GM13976 (cell line): Measurements from ENCODE around the gene DOCK11.

Source experiments
- DNase-seq: peaks from one replicate; pipeline ENCODE4 v3.0.0; 2012; ENCODE audit warnings: low spot score
- in situ Hi-C: fragments of 300-500 bp; cut with MboI; formaldehyde crosslinking; loops from one replicate; pipeline ENCODE4 v1.12.0; 2022; ENCODE audit warnings: low sequenced_read_pairs, mixed read lengths, inconsistent platforms; ENCODE audit not compliant: unreplicated experiment
- TF ChIP-seq, protein P1 (sequence below): IDR thresholded peaks from 2 replicates; pipeline ENCODE4 v1.5.1; 2012; ENCODE audit warnings: borderline replicate concordance, mild to moderate bottlenecking; ENCODE audit not compliant: insufficient read depth; ENCODE audit errors: extremely low read depth, missing control alignments, control extremely low read depth

Gene DOCK11

GRCh38 chrX:118493653-118494297, 1.8 kb upstream of the DOCK11 start:
- TF ChIP-seq, protein P1, sequence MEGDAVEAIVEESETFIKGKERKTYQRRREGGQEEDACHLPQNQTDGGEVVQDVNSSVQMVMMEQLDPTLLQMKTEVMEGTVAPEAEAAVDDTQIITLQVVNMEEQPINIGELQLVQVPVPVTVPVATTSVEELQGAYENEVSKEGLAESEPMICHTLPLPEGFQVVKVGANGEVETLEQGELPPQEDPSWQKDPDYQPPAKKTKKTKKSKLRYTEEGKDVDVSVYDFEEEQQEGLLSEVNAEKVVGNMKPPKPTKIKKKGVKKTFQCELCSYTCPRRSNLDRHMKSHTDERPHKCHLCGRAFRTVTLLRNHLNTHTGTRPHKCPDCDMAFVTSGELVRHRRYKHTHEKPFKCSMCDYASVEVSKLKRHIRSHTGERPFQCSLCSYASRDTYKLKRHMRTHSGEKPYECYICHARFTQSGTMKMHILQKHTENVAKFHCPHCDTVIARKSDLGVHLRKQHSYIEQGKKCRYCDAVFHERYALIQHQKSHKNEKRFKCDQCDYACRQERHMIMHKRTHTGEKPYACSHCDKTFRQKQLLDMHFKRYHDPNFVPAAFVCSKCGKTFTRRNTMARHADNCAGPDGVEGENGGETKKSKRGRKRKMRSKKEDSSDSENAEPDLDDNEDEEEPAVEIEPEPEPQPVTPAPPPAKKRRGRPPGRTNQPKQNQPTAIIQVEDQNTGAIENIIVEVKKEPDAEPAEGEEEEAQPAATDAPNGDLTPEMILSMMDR, result no peak
- DNase-seq, result no peak
- in situ Hi-C loops, result no loop called here

DNA sequence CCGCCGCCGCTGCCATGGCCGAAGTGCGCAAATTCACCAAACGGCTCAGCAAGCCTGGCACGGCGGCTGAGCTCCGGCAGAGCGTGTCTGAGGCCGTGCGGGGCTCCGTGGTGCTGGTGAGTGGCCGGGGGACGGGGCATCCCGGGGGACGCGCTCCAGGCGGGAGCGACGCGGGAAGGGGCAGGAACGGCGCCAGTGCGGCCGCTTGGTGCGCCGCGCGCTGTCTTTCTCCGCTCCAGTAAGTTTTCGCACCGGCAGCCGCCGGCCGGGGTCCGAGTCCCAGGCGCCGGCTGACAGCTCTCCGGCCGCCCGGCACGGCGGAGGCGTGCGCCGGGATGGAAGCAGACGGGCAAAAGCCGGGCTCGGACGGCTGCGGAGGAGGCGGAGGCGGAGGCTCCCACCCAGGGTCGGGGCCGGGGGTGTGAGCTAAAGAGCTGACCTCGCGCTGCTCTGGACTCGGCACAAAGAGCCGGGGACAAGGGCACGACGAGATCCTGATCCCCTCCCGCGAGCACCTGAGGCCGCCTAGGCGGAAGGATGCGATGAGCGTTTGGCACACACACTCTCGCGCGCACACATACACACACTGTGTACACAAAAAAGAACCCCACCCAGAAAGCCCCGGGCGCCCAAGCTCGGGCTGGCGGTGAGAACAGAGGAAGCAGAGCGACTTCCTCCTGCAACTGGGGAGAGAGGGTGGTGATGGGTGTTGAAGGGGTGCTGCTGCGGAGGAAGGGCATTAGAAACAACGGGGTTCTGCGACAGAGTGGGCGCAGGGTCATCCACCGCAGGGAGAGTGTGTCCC, 545 bp downstream of the DOCK11 start:
- in situ Hi-C loops, result no loop called here
- TF ChIP-seq, protein P1, result no peak
- peak; percentile 58 for DNase-seq

DNA sequence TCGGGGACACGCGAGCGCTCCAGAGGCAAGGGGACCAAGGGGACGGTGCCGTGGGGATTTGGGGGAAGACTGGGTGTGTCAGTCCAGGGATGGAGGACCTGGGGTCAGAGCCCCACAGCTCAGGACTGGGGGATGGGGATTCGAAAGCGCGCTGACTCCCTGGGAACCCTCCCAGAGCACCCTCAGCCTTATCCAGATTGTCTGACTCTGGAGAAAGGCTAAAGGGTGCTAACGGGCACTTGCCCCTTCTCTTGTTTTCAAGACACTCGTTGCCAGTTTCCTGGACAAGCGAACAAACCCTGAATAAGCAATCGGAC, 1.1 kb downstream of the DOCK11 start:
- in situ Hi-C loops, result no loop called here
- no peak for DNase-seq
- TF ChIP-seq, protein P1, result no peak

DNA sequence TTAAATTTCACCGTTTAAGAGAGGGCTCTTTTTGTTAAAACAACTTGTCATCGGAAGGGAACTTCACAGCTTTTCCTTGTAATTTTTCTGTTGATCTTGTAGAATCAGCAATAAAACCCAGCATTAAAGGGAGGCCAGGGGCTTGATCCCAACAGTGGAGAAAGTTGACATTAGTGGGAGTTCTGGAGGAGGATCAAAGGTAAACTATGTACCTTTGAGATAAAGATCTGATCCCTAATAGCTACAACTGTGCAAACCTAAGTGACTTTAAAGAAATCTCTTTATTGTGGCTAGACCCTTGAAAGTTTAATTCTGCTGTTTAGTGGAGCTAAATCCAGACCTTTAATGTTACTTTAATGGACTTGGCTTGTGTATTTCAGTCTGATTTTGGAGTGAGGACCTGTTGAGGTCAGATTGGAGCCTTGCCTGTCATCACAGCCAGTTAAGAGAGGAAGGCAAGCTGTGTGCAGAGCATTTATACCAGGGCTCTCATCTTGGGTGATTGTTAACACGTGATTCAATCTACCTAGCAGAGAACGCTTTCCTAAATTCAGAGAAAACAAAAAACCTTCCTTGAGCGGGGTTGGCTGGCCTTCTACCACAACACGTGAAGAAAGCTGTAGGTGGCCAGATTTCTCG, 1.7 kb downstream of the DOCK11 start:
- DNase-seq, result no peak
- TF ChIP-seq, protein P1, result no peak
- in situ Hi-C loops, result no loop called here

DNA sequence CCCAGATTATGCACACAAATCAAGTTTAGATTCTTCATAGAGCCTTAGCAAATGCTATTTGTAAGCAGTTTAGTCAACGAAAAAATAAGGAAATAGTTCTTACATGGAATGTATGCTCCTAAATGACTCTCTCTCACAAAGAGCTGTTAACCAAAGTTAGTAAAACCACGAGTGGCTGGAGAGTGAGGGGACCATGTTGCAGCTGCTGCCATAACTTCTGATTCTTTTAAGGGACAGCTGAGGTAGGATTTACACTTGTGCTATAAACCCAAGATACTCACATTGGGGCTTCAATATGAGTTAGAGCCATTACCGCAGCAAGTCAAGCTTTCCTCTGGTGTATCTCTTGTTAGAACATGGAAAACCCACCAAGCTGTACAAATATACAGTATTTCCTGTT, 2.7 kb downstream of the DOCK11 start:
- TF ChIP-seq, protein P1, result no peak
- no peak for DNase-seq
- in situ Hi-C loops, result no loop called here

GRCh38 chrX:118498755-118499154, 3.1 kb downstream of the DOCK11 start:
- no peak for DNase-seq
- TF ChIP-seq, protein P1, result no peak
- in situ Hi-C loops, result no loop called here
